Right forelimb (tissue), 1 donor: ENCODE results near the gene NAA15.
"Not testable (repeated sequence)": the region's sequence is repeated elsewhere in the genome, so short reads cannot be mapped to it uniquely, and the experiment has no call there.

Source experiments
- DNase-seq: peaks from one replicate; pipeline ENCODE4 v3.0.0-alpha.2; 2018

The NAA15 gene

DNA sequence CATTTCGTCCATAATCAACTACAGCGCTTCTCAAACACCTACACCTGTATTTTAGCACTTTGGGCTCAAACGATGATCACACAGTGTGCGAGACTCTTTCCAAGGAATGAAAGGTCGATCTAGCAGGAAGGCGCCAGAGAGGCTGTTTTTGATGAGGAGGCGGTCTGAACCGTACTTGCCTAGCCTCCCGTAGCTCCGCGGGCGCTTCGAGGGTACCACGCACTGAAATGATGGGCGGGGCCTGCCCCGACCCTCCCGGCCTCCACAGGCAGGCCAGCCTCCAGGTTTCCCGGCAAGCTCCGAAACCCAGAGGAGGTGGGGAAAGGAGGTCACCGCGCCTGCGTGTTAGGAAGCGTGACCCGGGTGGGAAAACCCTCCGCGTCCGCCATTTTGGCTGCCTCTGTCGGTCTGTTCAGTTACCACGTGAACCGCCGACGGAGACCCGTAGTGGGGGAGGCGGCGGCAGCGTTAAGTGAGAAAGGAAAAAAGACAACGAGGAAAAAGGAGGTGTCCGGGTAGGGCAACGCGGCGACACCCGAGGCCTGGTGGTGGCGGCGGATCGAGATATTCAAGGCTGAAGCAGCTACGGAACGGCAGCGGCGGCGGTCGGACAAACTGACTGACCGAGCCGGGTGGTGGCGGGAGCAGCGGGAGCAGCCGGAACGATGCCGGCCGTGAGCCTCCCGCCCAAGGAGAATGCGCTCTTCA lies at the start of gene NAA15:
NAA15 (plus strand) TSS at position 393 of the 708 bp plus-strand sequence; CDS start at position 666, 273 bp downstream.
- peak; percentile 98 for DNase-seq

DNA sequence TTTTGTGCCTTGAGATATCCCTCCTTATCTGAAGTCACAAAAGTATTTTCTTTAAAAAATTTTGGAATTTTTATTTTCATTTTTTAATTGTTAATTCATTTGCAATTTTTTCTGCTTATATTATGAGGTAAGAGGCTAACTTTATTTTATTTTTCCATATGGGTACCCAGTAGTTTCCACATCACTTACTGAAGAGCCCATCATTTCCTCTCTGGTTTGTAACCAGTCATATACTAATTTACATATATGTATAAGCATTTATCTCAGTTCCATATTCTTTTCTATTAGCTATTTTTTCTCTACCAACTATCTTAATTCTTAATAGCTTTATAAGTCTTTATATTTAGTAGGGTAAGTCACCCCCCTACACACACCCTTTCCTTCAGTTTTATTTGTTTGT lies 48.3 kb upstream of the NAA15 start:
- no peak for DNase-seq

DNA sequence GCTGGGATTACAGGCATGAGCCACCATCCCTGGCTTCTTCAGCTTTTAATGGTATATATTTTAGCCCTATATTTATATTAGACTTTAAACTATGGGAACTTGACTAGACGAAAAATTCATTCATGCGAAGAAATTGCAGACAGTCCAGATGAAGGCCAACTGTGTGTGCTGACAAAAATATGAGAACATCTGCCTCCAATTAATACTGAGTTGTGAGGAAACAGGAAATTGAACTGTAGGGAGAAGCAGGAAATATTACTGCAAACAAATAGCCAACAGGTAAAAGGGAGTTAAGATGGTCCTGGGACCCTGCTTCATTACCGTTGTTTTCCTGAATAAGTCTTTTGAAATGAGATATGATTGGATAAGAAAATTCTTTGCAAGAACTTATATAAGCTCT lies 47.6 kb upstream of the NAA15 start:
- no peak for DNase-seq

DNA sequence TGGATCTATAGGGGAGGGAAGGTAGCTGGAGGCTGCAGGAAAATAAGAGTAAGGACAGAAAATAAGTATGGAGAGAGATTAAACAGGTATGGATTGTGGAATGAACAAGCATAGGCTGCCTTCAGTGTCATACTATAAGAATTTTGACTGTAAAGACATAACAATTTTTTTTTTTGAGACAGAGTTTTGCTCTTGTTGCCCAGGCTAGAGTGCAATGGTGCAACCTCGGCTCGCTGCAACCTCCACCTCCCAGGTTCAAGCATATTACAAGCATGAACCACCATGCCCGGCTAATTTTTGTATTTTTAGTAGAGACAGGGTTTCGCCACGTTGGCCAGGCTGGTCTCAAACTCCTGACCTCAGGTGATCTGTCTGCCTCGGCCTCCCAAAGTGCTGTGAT lies 45.7 kb upstream of the NAA15 start:
- not testable (repeated sequence) for DNase-seq

DNA sequence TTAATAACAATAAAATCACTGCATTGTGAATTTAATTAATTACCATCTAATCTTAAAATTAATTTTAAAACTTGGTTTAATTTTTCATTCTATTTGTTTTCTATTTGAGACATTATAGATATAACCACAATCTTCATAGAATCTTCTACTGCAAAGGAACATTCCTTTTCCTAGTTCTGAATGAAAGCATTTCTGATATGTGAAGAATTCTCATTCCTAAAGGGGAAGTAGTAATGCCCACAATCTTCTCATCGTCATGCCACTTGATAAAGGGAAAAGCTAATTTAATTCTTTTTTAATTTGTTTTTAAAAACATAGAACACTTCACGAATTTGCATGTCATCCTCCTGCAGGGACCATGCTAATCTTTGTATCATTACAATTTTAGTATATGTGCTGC lies 45.0 kb upstream of the NAA15 start:
- no peak for DNase-seq

DNA sequence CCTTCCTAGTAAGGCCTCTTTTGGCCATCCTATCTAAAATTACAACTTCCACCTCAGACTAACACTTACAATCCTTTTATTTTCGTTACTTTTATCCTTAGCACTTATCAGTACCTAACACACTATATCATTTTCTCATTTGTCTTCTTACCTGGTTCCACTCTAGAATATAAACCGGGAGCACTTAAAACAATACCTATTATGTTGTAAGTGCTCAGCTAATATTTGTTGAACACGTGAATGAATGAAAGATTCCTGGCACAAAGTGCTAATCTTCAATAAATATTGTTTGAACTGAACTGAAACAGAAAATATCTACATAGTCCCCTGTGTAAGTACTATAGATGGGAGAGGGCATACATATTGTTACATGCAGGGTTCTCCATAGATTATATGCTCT lies 35.7 kb upstream of the NAA15 start:
- no peak for DNase-seq

DNA sequence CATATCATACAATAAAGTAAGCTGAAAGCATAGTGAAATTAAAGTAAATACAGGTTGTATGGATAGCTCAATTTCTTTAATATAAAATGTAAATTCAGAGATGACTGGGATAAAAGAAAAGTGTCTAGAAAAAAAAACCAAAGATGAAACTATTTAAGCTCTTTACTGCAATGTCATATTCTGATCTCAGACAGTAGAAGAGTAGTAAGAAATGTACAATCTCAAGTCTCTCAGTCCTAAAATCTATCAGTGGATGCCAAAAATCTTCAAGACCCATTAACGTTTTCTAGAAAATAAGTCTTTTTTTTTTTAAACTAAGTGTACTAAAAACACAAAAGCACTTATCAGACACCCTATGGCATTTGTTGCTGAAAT lies 35.1 kb upstream of the NAA15 start:
- no peak for DNase-seq

DNA sequence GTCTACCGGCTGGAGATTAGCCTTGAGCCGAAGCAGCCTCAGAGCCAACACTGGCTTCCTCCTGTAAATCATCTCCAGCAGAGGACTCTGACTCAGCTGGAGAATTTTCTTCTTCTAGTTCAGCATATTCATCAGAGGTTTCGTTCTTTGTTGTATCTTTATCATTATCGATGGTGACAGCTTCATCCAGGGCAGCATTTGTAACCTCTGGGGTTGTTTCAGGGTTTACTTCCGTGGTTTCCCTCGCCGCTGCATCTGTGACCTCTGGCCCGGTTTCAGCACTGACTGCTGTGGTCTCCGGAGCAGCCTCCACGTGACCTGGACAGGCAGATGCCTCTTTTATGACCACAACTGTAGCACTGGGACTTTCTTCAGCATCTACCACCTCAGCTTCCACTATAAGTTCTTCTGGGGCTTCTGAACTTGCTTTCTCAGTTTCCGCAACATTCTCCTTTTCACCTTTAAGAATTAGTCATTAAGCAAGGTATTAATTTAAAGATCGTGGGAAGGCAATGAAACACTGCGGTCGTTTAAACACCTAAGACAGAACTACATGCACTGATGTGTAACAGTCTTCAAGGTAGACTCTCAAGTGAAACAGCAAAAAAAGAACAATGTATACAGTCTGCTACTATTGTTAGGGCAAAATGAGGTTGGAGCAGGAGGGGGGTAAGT lies 34.6 kb upstream of the NAA15 start:
- DNase-seq, result peak; percentile 54

DNA sequence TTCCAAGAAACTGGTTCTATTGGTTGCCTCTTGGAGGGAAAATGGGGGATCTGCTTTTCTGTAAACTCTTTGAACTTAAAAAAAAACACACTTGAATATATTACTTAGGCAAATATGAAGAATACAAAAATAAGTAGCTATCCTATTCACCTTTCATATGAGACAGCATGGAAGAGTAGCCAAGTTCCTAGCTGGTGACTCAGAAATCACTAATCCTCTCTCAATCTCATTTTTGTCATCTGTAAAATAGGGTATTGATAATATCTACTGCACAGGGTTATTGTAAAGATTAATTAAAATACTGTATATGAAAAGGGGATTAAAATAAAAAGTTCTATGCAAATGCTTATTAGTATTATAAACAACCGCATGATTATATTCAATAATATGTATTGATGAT lies 34.0 kb upstream of the NAA15 start:
- DNase-seq, result no peak

DNA sequence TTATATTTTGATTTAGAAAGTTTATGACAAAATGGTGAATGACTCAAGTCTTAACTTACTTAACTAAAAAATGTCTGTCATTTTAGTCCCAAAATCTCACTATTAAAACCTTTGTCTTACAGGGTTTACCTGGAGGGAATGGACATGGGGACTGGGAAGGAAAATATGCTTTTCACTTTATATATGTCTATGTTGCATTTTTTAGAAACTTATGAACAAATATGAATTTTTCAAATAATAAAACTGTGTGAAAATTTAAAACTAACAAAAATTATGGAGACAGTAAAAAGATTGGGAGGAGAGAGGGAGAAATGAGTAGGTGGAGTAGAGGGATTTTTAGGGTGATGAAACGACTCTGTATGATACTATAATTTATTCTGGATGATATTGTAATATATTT lies 27.5 kb upstream of the NAA15 start:
- no peak for DNase-seq

DNA sequence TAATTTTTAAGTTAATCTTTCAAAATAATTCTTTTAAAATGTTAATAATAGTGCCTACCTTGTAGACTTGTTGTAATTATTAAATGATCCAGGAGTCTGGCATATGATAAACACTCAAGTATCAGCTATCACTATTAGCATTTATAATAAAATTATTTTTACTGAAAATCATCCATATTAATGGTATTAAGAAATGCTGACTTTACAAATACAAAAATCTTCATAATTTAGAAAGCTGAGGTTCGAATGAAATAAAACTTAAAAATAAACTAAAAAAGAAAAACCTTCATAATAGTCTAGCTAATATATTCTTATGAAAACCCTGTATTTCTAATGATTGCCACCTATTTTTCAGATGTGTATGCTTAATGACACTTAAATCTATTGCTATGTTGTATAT lies 26.5 kb upstream of the NAA15 start:
- DNase-seq, result no peak

DNA sequence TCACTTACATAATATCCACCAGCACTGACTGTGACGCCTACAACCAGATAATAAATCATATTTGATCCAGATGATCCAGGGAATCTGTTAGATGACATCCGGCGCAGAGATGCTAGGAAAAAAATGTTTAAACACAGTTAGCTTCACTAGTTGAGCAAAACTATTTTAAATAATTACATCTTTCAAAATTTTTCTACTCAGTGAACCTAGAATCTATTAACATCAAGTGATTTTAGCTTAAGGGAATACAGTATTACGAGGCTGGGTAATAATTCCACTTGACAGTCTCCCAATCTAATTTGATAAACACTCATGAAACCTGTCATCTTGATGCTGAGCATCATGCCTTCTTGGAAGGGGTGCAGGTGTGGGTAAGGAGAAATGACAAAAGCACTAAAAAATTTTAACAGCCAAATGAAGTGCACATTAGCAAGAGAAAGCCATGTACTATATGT lies 26.0 kb upstream of the NAA15 start:
- DNase-seq, result no peak

DNA sequence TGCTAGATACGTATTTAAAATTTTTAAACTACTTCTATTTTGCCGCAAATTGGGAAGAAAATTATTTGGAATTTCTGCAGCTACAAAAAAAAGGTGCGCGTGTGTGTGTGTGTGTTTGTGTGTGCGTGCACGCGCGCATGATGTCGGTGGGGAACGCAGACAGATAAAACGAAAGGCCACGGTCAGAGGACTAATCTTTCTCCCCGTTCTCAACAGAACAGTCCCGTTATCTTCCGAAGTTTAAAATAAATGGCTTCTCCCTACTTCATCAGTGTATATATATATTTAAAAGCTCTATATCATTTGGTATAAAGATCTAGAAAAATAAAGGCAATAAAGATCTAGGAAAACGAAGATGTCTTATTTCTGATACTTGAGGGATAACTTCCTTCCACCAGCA lies 22.8 kb upstream of the NAA15 start:
- DNase-seq, result no peak

DNA sequence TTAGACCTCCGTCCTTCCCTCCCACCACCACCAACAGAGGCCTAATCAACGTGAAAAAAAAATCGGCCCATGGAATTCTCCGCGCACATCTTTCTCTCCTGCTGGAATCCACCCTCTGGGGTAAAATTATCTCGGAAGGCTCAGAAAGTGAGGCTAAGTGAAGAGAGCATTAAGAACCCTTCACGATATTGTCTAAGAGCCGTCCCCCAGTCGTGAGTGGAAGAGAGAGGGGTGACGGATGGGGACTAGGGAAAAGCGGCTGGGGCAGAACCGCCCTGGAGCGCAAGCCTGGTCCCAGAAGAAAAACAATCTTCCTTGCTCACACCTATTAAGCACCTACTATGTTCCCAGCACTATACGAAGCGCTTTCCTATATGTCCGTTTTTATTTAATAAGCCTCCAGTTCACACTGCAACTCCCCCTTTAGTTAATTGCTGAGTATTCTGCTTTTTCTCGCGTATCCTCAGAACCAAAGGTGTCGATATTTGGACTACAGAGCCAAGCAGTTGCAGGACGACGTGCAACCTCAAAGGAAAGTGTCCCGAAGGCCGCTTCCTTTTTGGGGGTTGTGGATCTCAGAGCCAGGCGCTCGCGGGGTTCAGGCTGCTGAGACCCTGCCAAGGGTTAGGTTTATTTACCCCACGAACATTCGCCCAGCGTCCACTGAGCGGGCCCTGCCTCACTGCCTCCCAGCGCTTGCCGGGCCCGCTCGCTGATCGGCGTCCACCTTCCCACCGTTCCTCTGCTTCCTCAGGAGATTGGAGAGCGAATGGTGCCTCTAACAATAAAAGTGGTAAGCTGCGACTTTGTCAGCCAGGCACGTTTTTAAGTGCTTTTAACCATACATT lies 22.2 kb upstream of the NAA15 start:
- DNase-seq, result peak; percentile 50

DNA sequence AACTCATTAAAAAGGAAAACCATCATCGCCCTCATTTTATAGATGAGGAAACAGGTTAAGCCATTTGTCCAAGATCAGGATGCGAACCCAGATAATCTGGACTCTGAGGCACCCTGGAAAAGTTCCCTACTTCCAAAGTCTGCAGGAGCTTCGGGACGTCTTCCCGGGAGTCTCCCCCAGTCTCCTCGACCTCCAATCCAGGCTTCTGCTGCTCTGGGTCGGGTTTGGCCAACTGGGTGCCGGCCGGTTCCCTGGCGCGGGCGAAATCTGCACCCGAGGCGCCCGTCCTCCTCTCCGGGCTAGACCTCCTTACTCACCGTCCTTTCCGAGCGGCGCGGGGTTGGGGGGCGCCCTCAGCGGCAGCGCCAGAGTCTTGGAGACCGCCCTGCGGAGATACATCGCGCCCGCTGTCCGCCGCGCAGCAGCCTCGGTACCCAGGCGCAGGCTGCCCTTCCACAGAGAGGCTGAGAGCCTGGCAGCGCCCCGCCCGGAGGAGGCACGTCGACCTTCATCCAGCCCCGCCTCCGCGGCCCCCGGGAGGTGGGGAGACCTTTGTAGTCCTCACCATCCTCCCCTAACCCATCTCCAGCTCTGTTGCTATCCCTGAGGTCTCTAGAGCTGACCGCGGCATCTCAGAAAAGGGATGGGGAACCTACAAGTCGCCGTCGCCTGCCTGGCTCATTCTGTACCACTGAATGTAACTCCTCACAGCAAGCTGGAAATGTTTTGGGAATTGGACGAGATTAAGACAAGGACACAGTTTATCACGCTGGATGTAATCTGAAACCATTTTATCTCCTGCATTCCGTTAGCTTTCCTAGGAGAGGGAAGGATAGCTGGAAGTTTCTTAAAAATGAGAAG lies 21.3 kb upstream of the NAA15 start, which contains the start of gene MGARP:
MGARP (minus strand) TSS at position 466 of the 861 bp plus-strand sequence; CDS start at position 399, 67 bp downstream.
- DNase-seq, result peak; percentile 52

DNA sequence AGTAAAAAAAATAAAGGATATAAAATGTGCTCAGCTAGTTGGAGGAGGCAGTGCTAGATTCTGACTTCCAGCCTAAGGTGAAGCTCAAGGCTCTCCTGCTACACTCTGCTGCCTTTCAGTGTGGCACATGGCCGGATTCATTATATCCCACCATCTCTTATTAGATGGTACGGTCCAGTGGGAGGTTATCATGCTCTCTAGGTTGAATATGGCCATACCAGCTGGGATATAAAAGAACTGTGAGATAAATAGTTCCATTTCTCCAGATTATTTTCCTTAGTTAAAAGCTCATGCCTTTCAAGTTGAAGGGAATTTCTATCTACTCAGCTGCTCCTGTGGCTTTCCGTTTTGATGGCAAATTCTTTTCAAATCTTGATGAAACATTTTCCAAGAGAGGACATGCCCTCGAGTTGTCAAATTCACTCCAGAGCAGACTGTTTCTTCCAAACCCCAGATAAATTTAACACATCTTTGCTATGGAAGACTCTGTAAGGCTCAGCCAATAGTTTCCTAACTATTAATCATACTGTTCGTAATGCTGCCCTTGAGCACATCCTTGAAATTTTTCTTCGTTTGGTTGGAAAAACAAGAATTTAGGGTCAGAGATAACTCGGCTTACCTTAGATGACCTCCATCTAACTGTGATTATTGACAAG lies 19.1 kb upstream of the NAA15 start:
- no peak for DNase-seq

DNA sequence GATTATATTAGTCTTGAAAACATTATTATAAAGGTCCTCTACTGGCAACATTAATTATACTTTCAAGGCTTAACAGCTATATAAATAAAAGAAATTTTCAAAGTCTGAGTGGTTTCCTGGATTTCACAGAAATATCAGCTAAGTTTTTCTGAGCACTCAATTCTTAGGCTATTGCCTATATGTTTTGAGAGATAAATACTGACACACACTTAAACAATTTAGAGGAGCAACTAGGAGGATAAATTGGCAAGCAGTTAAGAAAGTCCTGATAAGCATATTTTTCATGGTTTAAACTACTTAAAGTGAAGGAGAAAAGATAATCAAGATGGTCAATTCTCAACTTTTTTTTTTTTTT lies 18.6 kb upstream of the NAA15 start:
- no peak for DNase-seq

DNA sequence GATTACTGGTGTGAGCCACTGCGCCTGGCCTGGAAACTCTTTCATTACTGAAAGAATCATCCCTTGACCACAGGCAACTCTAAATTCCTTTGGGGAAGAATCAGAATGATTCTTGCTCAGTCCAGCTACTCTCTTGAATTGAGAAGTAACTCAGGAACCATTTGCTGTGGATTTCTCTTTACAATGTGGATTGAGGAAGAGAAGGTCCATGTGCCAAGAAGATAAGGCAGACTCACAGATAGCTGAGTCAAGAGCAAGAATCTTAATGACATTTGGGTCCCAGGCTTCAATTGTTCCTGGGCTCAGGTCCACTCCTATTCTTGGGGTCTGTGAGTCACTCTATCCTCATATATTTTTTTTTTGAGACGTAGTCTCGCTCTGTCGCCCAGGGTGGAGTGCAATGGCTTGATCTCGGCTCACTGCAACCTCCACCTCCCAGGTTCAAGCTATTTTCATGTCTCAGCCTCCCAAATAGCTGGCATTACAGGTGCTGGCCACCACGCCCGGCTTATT lies 15.1 kb upstream of the NAA15 start:
- DNase-seq, result no peak

DNA sequence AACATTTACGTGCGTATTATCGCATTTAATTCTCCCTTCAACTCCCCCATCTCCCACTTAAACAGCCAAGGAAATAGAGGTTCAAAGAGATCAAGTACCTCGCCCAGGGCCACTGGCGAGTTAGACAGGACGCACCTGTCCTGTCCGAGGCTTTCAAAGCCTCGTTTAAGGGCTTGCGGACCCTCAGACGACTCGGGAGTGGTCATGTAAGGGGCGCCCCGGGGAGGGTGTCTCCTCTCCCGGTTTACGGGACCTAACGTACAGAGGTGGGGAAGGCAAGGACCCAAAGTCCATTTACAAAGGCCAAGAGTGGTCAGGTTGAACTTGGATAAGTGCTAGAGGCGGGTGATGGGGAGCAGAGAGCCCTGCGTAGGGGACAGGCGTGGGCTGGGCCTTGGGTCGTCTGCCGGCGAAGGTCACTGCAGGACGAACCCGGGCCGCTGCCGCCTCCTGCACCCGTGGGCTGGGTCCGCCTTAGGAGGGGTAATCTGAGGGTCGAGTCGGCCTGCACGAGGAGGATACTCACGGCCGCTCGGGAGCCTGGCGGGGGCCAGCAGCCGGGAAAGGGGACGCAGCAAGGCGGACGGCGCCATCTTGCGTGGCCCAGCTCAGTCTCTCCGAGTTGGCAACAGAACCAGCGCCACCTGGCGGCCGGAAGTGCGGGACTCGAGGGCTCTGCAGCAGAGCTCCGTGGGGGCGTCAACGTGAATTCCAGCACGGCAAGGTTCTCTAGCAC lies 5.9 kb upstream of the NAA15 start:
- DNase-seq, result peak; percentile 99

DNA sequence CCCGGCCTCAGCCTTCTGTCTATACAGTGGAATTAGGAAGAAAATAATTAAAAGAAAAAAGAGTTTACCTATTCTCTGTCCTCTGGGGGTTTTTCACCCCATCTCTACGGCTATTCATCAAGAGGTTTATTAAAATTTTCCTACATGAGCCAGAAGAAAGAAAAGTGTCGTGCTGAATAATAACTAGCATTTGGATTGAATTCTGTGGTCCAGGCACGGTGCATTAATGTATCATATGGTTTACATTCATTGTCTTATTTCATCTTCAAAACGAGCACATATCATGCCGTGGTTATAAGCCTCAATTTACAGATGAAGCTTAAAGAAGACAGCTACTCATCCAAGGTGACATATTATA lies 5.4 kb upstream of the NAA15 start:
- DNase-seq, result no peak

DNA sequence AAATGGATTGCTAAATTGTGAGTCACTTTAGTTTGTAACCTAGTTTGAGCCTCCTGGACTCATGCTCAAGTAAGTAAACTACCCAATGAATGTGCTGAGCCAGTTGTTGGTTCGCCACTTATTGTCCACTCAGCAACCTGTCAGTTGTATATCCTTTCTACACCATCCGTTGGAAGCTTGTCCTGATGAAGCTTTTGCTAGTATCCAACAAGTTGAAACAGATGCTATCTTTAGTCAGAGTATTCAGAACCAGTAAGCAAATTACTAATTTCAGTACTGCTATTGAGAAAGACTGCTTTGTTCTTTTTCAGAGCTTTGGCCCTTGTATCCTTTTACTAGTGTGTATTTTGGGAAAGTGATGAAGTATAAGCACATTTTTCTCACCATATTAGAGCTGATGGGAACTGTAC lies 4.3 kb upstream of the NAA15 start:
- DNase-seq, result no peak
